CD4-positive, alpha-beta T cell (primary cell): ENCODE results near the gene GEMIN7. TPM values are rescaled to one million over a fixed set of nuclear protein-coding genes. Genes with fewer than 3 reads are reported as not detected.
A peak's percentile ranks its signal among the peaks of the same experiment; 100 is the strongest.

Source experiments
- ATAC-seq: fragments of 200-7000 bp; cut with Tn5 transposase; one replicate; pipeline ENCODE4 v1.10.0; 2022; ENCODE audit warnings: mild to moderate bottlenecking; ENCODE audit not compliant: poor library complexity
- CTCF ChIA-PET: fragments of 350-600 bp; sonication (Branson Sonifier 250); formaldehyde crosslinking; loops from one replicate; lab custom pipeline; 2021; ENCODE audit warnings: antibody characterized with exemption, inconsistent platforms; lab: Charles Lee
- POLR2A ChIA-PET: fragments of 350-600 bp; sonication (Branson Sonifier 250); formaldehyde crosslinking; loops from one replicate; lab custom pipeline; 2021; ENCODE audit warnings: antibody characterized with exemption, inconsistent platforms; lab: Charles Lee
- DNase-seq, 14 experiments: peaks; one replicate each; pipeline ENCODE4 v3.0.0-alpha.2; 2013 to 2020; ENCODE audit warnings: mixed read lengths in 2 of 14
- H3K27ac ChIP-seq, 2 donors: one replicate each; pipeline versions ENCODE4 v1.5.1 to v1.7.0; 2013; ENCODE audit warnings: low read length in 2 of 2, low read depth in 1 of 2, mild to moderate bottlenecking in 1 of 2
- H3K27me3 ChIP-seq, 2 experiments: 1 replicate in 1 of 2; 2 replicates in 1 of 2; pipeline versions ENCODE4 v1.6.1 to v1.7.0; 2013; ENCODE audit warnings: low read length in 2 of 2, control low read depth in 1 of 2, mild to moderate bottlenecking in 1 of 2, moderate library complexity in 1 of 2; ENCODE audit not compliant: insufficient read depth in 2 of 2, control insufficient read depth in 1 of 2
- H3K36me3 ChIP-seq: one replicate; pipeline ENCODE4 v1.6.1; 2013; ENCODE audit warnings: low read length, control low read depth; ENCODE audit not compliant: insufficient read depth
- H3K4me1 ChIP-seq: one replicate; pipeline ENCODE4 v1.6.1; 2013; ENCODE audit warnings: low read length, control low read depth; ENCODE audit not compliant: insufficient read depth
- H3K4me3 ChIP-seq: one replicate; pipeline ENCODE4 v1.5.1; 2013; ENCODE audit warnings: mild to moderate bottlenecking, low read length, moderate library complexity
- H3K9me3 ChIP-seq, 2 experiments: 1 replicate in 1 of 2; 2 replicates in 1 of 2; pipeline versions ENCODE4 v1.6.1 to v1.7.0; 2013; ENCODE audit warnings: low read length in 2 of 2, mild to moderate bottlenecking in 2 of 2, control low read depth in 1 of 2, moderate library complexity in 1 of 2; ENCODE audit not compliant: control insufficient read depth in 1 of 2, insufficient read depth in 1 of 2
- H3K27ac Mint-ChIP-seq: one replicate; pipeline ENCODE4 v1.8.0; 2020; ENCODE audit warnings: mixed read lengths
- H3K27me3 Mint-ChIP-seq: one replicate; pipeline ENCODE4 v1.8.0; 2021; ENCODE audit warnings: mixed read lengths
- H3K36me3 Mint-ChIP-seq: one replicate; pipeline ENCODE4 v1.8.0; 2021; ENCODE audit warnings: low read depth, mixed read lengths
- H3K4me1 Mint-ChIP-seq: one replicate; pipeline ENCODE4 v1.8.0; 2021; ENCODE audit warnings: low read depth, mixed read lengths
- H3K4me3 Mint-ChIP-seq: one replicate; pipeline ENCODE4 v1.8.0; 2020; ENCODE audit warnings: mild to moderate bottlenecking, mixed read lengths
- H3K9me3 Mint-ChIP-seq: one replicate; pipeline ENCODE4 v1.8.0; 2020; ENCODE audit warnings: mixed read lengths
- intact Hi-C, 2 experiments: fragments of 100-400 bp; cut with DNase I in 1 of 2; cut with micrococcal nuclease in 1 of 2; formaldehyde crosslinking; loops; one replicate each; pipeline versions ENCODE4 v1.15.1 to v1.9.0; 2023 to 2025; cut with DNase I, micrococcal nuclease
- total RNA-seq, 174 experiments: library from RNA in 2 of 174; stranded (reverse) in 2 of 174; gene quantifications; one replicate each; pipeline ENCODE4 v1.2.3 and lab custom pipeline; 2021 to 2026
- TF ChIP-seq, protein P1 (sequence below): fragments of 200-600 bp; IDR thresholded peaks from one replicate; pipeline ENCODE4 v1.8.0; 2022; ENCODE audit warnings: antibody characterized with exemption, mild to moderate bottlenecking

GEMIN7 gene
- total RNA-seq, 2 experiments from 2014 or later: 4.0 to 4.8 TPM

GRCh38 chr19:45035755-45036154 is 43.3 kb upstream of the GEMIN7 start:
- intact Hi-C loops: loop anchor here in 1 of 2 experiments (2.0 kb wide), 1 partner anchor 145 kb away; no protein-coding TSS in a partner anchor
- peaks cover 67% of the 10 kb centered on the region for H3K36me3 Mint-ChIP-seq
- ATAC-seq: no peak
- ChIA-PET POLR2A (no interaction called here), CTCF (no interaction called here)
- H3K9me3 Mint-ChIP-seq: no peaks in the 10 kb centered on the region
- Histone ChIP-seq H3K9me3 (no peaks in the 10 kb centered on the region), H3K27me3 (no peaks in the 10 kb centered on the region), H3K36me3 (peaks cover 56% of the 10 kb centered on the region), H3K4me3 (no peak overlapping the region), H3K27ac (no peak overlapping the region), H3K4me1 (peaks cover 28% of the 10 kb centered on the region)
- H3K4me3 Mint-ChIP-seq: no peak overlapping the region
- TF ChIP-seq, protein P1, sequence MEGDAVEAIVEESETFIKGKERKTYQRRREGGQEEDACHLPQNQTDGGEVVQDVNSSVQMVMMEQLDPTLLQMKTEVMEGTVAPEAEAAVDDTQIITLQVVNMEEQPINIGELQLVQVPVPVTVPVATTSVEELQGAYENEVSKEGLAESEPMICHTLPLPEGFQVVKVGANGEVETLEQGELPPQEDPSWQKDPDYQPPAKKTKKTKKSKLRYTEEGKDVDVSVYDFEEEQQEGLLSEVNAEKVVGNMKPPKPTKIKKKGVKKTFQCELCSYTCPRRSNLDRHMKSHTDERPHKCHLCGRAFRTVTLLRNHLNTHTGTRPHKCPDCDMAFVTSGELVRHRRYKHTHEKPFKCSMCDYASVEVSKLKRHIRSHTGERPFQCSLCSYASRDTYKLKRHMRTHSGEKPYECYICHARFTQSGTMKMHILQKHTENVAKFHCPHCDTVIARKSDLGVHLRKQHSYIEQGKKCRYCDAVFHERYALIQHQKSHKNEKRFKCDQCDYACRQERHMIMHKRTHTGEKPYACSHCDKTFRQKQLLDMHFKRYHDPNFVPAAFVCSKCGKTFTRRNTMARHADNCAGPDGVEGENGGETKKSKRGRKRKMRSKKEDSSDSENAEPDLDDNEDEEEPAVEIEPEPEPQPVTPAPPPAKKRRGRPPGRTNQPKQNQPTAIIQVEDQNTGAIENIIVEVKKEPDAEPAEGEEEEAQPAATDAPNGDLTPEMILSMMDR: no peak
- H3K4me1 Mint-ChIP-seq: peaks cover 22% of the 10 kb centered on the region
- H3K27ac Mint-ChIP-seq: no peak overlapping the region
- no peaks in the 10 kb centered on the region for H3K27me3 Mint-ChIP-seq
- DNase-seq: no peak

DNA sequence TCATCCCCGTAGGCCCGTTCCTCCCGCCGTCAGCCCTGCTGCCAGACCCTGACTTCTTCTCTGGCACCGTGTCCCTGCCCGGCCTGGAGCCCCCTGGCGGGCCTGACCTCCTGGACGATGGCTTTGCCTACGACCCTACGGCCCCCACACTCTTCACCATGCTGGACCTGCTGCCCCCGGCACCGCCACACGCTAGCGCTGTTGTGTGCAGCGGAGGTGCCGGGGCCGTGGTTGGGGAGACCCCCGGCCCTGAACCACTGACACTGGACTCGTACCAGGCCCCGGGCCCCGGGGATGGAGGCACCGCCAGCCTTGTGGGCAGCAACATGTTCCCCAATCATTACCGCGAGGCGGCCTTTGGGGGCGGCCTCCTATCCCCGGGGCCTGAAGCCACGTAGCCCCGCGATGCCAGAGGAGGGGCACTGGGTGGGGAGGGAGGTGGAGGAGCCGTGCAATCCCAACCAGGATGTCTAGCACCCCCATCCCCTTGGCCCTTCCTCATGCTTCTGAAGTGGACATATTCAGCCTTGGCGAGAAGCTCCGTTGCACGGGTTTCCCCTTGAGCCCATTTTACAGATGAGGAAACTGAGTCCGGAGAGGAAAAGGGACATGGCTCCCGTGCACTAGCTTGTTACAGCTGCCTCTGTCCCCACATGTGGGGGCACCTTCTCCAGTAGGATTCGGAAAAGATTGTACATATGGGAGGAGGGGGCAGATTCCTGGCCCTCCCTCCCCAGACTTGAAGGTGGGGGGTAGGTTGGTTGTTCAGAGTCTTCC is 41.5 kb upstream of the GEMIN7 start:
- intact Hi-C loops: loop anchor here in 1 of 2 experiments (2.0 kb wide), 2 partner anchors 41 to 143 kb away; partner anchors contain the start of gene GEMIN7
- Histone ChIP-seq H3K4me1 (peaks cover 44% of the 10 kb centered on the region), H3K9me3 (no peaks in the 10 kb centered on the region), H3K27ac (no peak overlapping the region), H3K36me3 (peaks cover 60% of the 10 kb centered on the region), H3K4me3 (no peak overlapping the region), H3K27me3 (no peaks in the 10 kb centered on the region)
- TF ChIP-seq, protein P1: no peak
- no peak for ATAC-seq
- no peaks in the 10 kb centered on the region for H3K27me3 Mint-ChIP-seq
- ChIA-PET CTCF (interaction anchor here (0.6 to 1.5 kb wide), 2 partner anchors 21 to 427 kb away, joined by 3 to 6 read pairs; no protein-coding TSS in a partner anchor), POLR2A (interaction anchor here (0.7 to 3.3 kb wide), 5 partner anchors 11 to 65 kb away, joined by 3 to 24 read pairs (median 5); partner anchors contain the start of genes PPP1R37 and RELB)
- no peaks in the 10 kb centered on the region for H3K9me3 Mint-ChIP-seq
- peak overlapping the region; percentile 70 for H3K4me3 Mint-ChIP-seq
- H3K4me1 Mint-ChIP-seq: peaks cover 34% of the 10 kb centered on the region
- peaks cover 67% of the 10 kb centered on the region for H3K36me3 Mint-ChIP-seq
- H3K27ac Mint-ChIP-seq: peak overlapping the region; percentile 67
- DNase-seq: peak in 1 of 14 experiments; percentile 50

- Mint-ChIP-seq H3K4me1 (peaks cover 34% of the 10 kb centered on the region), H3K27ac (peak within 1 kb of the TSS; percentile 96), H3K9me3 (no peaks in the 10 kb centered on the region), H3K4me3 (peak within 1 kb of the TSS; percentile 99), H3K36me3 (peaks cover 72% of the 10 kb centered on the region), H3K27me3 (no peaks in the 10 kb centered on the region)
- CTCF ChIA-PET: interaction anchor here (1.1 to 2.5 kb wide), 3 partner anchors 21 to 53 kb away, joined by 3 to 14 read pairs (median 6); no protein-coding TSS in a partner anchor
- POLR2A ChIA-PET: interaction anchor here (0.6 to 3.3 kb wide), 13 partner anchors 12 to 691 kb away, joined by 3 to 24 read pairs (median 5); partner anchors contain the start of genes BLOC1S3, CLPTM1, GEMIN7 and PPP1R37
- no peaks in the 10 kb centered on the region for H3K27me3 ChIP-seq
- H3K36me3 ChIP-seq: peaks cover 64% of the 10 kb centered on the region
- no peaks in the 10 kb centered on the region for H3K9me3 ChIP-seq
- ATAC-seq: peak; percentile 87
- TF ChIP-seq, protein P1: no peak
- H3K4me1 ChIP-seq: peaks cover 46% of the 10 kb centered on the region
- intact Hi-C loops: loop anchor here (1.0 to 2.0 kb wide), 5 partner anchors 37 to 84 kb away; partner anchors contain the start of genes CLPTM1 (in 1 of the 2), GEMIN7 (in 1 of the 2) and RELB (in 1 of the 2)
- peak within 1 kb of the TSS; percentile 98 for H3K4me3 ChIP-seq
- H3K27ac ChIP-seq: peak within 1 kb of the TSS; percentile 91 to 99
- DNase-seq: peak; percentile 78 to 95 (median 85)
Observed at GRCh38 chr19:45038931-45039893, 39.8 kb upstream of the GEMIN7 start, which contains the start of gene CLASRP. Gene CLASRP, plus strand, starts transcription at chr19:45039045. Its CDS starts 1,168 bp downstream, at chr19:45040213.
